Activated naive CD8-positive, alpha-beta T cell treated with anti-CD3 and anti-CD28 coated beads for 36 hours (primary cell): Measurements from ENCODE around the gene SRGAP2C. TPM values are rescaled to one million over a fixed set of nuclear protein-coding genes. Genes with fewer than 3 reads are reported as not detected.
"Not testable (repeated sequence)": the region's sequence is repeated elsewhere in the genome, so short reads cannot be mapped to it uniquely, and the experiment has no call there.

Experiments
- DNase-seq: peaks from one replicate; pipeline ENCODE4 v3.0.0; 2021
- H3K27ac Mint-ChIP-seq: one replicate; pipeline ENCODE4 v1.8.0; 2022; ENCODE audit warnings: mild to moderate bottlenecking, moderate library complexity, mixed read lengths
- H3K27me3 Mint-ChIP-seq: one replicate; pipeline ENCODE4 v1.8.0; 2022; ENCODE audit warnings: mild to moderate bottlenecking, mixed read lengths
- H3K36me3 Mint-ChIP-seq: one replicate; pipeline ENCODE4 v1.8.0; 2021; ENCODE audit warnings: mild to moderate bottlenecking, mixed read lengths
- H3K4me1 Mint-ChIP-seq: one replicate; pipeline ENCODE4 v1.8.0; 2021; ENCODE audit warnings: mixed read lengths
- H3K4me3 Mint-ChIP-seq: one replicate; pipeline ENCODE4 v1.8.0; 2022; ENCODE audit warnings: mild to moderate bottlenecking, moderate library complexity, mixed read lengths
- H3K9me3 Mint-ChIP-seq: one replicate; pipeline ENCODE4 v1.8.0; 2022; ENCODE audit warnings: mixed read lengths
- total RNA-seq, 2 experiments: library from RNA; stranded (reverse); gene quantifications; one replicate each; pipeline ENCODE4 v1.2.3, GENCODE V29; 2021

SRGAP2C gene
- total RNA-seq, 2 experiments from 2014 or later, result 14.6 to 19.1 TPM

DNA sequence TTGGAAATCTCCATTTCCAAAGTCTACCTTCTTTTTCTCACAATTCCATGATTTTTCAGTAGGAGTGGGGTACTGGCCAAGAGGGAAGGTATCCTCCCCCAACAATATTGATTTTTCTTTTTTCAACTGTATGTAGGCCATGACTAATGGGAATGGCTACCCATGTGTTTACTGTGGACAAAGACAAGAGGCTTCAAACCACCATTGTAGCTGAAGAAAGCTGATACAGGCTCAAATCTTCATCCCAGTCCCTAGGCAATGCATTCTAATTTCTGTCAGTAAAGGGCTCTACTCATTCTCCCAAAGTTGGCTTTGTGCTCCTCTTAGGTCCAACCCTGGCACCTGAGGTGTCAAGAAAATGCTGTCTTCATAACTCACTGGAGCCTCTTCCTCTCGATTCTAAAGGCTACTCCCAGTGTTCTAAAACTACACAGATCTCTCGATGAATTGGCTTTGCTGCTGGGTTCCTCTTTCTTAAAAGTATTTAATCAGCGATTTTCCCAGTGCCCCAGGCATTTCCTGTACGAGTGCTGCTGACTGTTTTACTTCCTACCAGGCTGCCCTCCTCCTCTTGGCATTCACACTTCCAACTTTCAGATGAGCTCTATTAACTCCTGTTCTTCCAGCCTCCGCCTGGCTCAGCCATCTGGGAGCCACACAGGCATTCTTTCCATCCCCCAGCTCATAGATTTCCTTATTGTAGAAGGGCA lies 171.1 kb downstream of the SRGAP2C start:
- DNase-seq, H3K9me3 Mint-ChIP-seq, H3K36me3 Mint-ChIP-seq, H3K4me3 Mint-ChIP-seq, H3K27me3 Mint-ChIP-seq, H3K27ac Mint-ChIP-seq, H3K4me1 Mint-ChIP-seq: not testable (repeated sequence)

DNA sequence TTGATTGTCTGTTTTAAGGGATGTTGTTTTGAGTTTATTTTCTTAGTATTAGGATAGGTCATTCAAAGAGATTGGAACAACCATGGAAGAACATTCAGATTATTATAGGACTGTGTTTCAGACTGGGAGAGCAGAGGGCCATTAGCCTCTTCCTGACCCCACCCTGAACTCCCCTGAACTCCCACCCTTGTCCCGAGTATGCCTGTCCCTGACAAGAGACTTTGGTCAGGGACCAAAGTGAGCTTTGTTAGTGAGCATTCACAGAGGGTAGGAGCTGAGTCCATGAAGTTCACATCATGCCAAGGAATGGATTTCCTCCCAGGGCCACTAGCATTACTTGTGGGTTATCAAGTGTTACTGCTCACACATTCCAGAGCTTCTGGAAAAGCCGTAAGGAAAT lies 172.0 kb downstream of the SRGAP2C start:
- H3K27me3 Mint-ChIP-seq, H3K9me3 Mint-ChIP-seq, DNase-seq, H3K27ac Mint-ChIP-seq, H3K4me1 Mint-ChIP-seq, H3K4me3 Mint-ChIP-seq, H3K36me3 Mint-ChIP-seq: not testable (repeated sequence)

DNA sequence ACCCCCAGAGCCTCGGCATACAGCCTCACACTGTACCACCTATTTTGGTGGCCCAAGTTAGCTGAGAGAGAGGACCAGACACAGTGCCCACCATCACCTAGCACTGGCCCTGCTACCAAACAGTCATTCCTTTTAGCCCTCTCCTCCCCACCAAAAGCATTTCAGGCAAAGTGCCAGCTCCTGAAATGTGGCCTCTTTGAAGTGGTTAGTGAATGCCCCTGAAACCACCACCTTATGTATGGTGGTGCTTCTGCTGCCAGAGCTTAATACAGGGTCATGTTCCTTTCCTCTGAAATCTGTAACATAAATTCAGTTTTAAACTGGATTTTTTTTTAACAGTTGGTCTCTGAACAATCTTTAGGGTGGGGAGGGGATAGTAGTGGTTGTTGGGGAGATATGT lies 175.8 kb downstream of the SRGAP2C start:
- not testable (repeated sequence) for H3K27ac Mint-ChIP-seq, H3K36me3 Mint-ChIP-seq, H3K9me3 Mint-ChIP-seq, H3K4me1 Mint-ChIP-seq, H3K27me3 Mint-ChIP-seq, H3K4me3 Mint-ChIP-seq, DNase-seq

DNA sequence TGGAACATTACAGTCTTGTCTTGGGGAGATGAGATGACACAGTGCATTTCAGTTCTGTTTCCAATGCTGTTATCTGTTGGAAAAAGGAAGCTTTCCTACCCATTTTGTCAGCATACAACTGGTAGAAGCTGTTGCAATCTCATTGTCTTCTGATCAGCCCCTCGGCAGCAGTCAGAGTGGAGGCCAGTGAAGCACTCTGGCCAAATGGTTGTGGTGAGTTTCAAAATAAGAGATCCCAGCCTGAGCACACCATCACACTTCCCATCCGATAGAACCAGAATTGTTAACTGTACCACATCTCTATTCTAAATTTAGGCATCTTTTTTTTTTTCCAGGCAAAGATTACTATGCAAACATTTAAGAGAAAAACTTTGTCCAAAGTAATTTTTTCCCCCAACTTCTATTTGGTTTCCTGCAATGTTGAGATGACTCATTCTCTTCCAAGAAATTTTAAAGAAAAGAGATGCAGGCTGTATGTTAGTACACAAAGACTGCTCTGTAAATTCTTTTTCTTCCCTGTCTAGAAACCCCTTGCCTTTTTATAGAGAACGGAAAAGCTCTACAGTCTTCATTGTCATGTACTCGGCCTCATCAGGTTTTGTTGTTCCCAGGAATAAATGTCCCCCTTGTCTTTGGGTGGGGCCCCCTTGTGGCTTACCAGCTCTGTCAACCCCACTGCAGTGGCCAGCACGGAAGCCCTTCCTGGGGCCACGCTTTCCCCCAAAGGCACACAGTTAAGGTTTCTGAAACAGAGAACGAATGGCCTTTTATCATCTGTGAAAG lies 176.9 kb downstream of the SRGAP2C start:
- H3K27ac Mint-ChIP-seq, result peak overlapping the region; percentile 56
- not testable (repeated sequence) for H3K27me3 Mint-ChIP-seq, H3K36me3 Mint-ChIP-seq, H3K4me3 Mint-ChIP-seq, H3K4me1 Mint-ChIP-seq, H3K9me3 Mint-ChIP-seq, DNase-seq

DNA sequence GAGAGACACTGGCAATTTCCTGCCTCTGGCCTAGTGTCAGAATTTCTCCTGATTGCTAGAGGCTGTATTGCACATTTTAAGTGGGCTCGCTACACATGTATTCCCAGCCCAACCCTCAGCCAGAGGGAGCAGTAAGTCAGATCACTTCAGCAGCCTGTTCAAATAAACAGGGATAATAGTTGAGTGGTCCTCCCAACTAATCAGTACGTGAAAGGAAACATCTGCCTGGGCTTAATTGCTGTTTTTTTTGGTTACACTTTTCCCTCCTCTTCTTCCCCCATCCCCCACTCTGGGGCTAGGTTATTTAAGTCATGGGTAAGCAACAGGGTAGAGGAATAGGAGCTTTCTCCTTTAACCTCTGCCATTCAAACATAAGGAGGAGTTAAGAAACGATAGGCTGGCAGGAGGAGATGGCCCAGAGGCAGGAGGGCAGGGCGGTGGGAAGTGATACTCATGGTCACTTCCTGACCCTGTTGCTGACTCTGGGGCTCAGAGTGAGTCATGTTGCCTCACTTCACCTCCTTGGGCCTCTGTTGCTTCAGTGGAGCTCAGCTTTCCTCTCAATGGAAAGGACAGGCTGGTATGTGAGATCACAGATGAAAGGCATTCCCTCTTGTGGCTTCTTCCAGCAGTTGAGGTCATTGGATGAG lies 177.6 kb downstream of the SRGAP2C start:
- not testable (repeated sequence) for H3K9me3 Mint-ChIP-seq, H3K4me3 Mint-ChIP-seq, H3K36me3 Mint-ChIP-seq, H3K4me1 Mint-ChIP-seq, H3K27me3 Mint-ChIP-seq
- H3K27ac Mint-ChIP-seq, result peak overlapping the region; percentile 70
- peak; percentile 5 for DNase-seq

DNA sequence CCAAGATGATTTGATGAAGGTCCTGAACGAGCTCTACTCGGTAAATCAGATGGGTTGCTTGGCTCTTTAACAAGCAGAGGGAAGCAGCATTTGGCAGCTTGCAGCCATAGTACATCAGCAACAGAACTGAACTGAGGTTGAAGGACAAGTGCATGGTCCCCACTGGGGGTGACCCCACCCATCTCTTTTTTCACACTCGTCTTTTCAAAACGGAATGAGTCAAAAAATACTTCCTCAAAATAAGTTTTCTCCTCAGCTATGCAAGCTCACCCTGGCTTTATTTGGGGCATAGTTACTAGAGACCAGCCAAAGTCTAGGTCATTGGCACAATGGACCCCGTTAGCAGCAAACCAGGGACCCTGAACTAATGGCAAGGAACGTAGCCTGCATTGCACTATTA lies 180.5 kb downstream of the SRGAP2C start:
- not testable (repeated sequence) for DNase-seq, H3K4me3 Mint-ChIP-seq, H3K27ac Mint-ChIP-seq, H3K27me3 Mint-ChIP-seq, H3K36me3 Mint-ChIP-seq, H3K4me1 Mint-ChIP-seq, H3K9me3 Mint-ChIP-seq

DNA sequence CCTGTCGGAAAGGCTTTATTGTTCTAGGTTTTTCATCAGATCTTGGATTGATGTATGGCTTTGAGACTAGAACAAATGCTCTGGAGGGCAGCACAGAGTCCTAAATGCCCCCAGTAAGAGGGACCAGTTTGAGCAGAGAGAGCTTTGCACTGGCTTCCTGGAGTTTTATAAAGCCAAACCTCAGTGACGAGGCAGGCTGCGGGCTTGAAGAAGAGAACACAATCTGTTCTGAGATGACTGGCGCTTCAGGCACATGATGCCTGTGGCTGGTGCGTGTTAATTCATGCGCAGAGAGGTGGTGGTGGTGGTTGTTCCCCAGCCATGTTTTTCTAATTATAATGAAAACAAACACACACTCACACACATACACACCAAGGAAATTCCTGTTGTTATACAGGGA lies 180.9 kb downstream of the SRGAP2C start:
- H3K4me3 Mint-ChIP-seq, H3K27me3 Mint-ChIP-seq, H3K9me3 Mint-ChIP-seq, H3K36me3 Mint-ChIP-seq, H3K27ac Mint-ChIP-seq, H3K4me1 Mint-ChIP-seq: not testable (repeated sequence)
- peak; percentile 45 for DNase-seq

DNA sequence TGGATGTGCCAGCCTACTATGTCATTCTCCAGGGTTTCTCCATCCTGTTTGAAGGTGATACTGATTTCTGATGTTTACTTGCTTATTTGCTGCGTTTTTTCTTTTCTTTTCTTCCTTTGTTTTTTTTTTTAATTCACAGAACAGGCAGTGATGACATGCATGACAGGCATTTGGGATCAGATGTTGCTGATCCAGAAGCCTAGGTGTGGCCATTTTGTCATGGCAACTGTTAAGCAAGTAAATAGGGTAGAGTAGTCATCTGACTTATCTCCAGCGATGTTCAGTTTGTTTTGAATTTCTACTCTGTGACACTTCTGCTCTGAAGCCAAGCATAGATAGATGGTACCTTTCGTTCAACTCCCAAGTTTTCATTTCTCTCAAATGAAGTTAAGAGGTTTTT lies 181.4 kb downstream of the SRGAP2C start:
- H3K27ac Mint-ChIP-seq, H3K36me3 Mint-ChIP-seq, H3K27me3 Mint-ChIP-seq, DNase-seq, H3K9me3 Mint-ChIP-seq, H3K4me1 Mint-ChIP-seq, H3K4me3 Mint-ChIP-seq: not testable (repeated sequence)

DNA sequence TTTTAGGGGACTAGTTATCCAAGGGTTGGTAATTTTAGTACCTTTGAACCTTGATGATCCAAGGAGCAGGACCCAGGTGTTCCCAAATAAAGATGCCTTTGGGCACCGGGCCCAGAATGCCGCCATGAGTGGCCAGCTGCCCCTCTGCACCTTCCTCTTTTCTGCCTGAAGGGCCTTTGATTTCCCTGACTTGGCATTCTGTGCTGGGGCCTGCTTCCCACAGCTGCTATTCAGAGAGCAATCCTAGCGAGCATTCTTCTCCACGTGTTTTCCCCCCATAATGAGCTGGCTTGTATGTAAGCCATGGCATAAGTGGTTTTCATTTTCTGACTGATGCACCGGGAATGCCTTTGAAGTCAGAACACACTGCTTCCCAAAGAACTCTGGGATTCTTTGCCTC lies 184.1 kb downstream of the SRGAP2C start:
- not testable (repeated sequence) for H3K36me3 Mint-ChIP-seq, DNase-seq, H3K9me3 Mint-ChIP-seq, H3K4me3 Mint-ChIP-seq, H3K4me1 Mint-ChIP-seq, H3K27me3 Mint-ChIP-seq, H3K27ac Mint-ChIP-seq

DNA sequence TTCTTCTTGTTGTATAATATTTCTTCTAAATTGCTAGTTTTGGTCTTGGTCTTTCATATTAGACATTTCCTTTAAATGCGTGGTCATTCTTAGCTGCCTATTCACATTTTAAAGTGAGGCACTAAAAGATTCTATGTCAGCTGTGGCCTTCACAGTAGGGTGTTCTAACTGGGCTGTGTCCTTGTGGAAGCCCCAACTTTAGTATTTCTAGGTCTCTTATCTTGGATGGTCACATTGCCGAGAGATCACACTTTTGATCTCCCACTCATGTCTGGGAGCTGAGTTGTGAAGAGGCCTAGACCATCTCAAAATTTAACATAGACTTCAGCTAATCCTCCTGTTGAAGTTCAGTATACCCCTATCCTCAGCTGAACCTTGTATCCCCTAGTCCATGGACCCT lies 185.2 kb downstream of the SRGAP2C start:
- not testable (repeated sequence) for H3K4me3 Mint-ChIP-seq

DNA sequence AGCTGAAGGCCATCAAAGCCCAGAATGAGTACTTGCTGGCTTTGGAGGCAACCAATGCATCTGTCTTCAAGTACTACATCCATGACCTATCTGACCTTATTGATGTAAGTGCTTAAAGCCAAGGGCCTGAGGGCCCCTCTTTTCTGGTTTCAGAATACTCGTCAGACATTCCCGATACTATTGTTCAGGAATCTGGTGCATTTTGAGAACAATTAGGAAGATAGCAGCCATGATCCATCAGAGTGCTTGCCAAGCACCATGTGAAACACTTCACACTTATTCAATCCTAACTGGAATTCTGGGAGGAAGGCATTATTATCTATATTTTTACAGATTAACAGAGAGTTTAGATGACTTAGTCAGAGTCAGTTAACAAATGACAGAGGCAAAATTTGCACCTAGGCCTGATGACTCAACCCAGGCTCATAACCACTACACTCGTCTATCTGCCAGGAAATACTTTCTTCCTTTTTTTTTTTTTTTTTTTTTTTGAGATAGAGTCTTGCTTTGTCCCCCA lies 190.1 kb downstream of the SRGAP2C start:
- not testable (repeated sequence) for DNase-seq, H3K27ac Mint-ChIP-seq, H3K4me3 Mint-ChIP-seq, H3K4me1 Mint-ChIP-seq, H3K9me3 Mint-ChIP-seq, H3K27me3 Mint-ChIP-seq, H3K36me3 Mint-ChIP-seq

More for the DNA sequence above, 185.2 kb downstream of the SRGAP2C start:
- not testable (repeated sequence) for H3K27me3 Mint-ChIP-seq, DNase-seq, H3K27ac Mint-ChIP-seq, H3K36me3 Mint-ChIP-seq, H3K4me1 Mint-ChIP-seq, H3K9me3 Mint-ChIP-seq

DNA sequence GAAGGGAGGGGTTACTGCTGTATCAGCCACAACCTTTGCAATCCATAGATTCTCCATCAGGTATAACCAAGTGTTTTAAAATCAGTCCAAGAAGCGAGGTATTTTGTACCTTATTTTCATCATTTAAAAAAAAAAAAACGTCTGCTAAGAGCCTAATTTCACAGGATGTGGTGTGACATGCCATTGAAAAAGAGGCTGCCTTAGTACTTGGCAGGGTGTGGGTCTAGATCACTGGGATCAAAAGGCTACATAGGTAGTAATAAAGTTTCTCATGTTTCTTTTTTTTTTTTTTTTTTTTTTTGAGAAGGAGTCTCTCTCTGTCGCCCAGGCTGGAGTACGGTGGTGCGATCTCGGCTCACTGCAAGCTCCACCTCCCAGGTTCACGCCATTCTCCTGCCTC lies 192.2 kb downstream of the SRGAP2C start:
- not testable (repeated sequence) for H3K9me3 Mint-ChIP-seq, H3K27me3 Mint-ChIP-seq, H3K36me3 Mint-ChIP-seq

DNA sequence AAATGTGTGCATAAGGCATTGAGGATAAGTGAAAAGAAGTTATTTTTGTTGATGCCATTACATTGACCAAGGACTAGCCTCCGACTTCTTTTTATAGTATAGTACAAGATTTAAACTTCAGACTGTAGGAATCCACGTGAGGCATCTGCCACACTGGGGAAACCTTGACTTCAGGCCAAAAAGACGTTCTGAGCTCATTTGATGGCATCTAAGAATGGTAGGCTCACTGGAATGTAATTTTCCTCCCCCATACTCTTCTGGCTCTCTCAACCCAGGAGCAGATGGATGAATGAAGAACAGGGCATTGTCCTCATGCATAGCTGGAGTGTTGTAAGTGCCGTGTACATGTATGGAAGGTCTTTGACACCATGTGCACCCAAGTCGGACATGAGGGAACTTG lies 194.0 kb downstream of the SRGAP2C start:
- not testable (repeated sequence) for H3K27ac Mint-ChIP-seq, H3K4me1 Mint-ChIP-seq, H3K36me3 Mint-ChIP-seq, H3K9me3 Mint-ChIP-seq, DNase-seq, H3K4me3 Mint-ChIP-seq, H3K27me3 Mint-ChIP-seq

More for the DNA sequence above, 192.2 kb downstream of the SRGAP2C start:
- not testable (repeated sequence) for DNase-seq, H3K27ac Mint-ChIP-seq, H3K4me1 Mint-ChIP-seq, H3K4me3 Mint-ChIP-seq

DNA sequence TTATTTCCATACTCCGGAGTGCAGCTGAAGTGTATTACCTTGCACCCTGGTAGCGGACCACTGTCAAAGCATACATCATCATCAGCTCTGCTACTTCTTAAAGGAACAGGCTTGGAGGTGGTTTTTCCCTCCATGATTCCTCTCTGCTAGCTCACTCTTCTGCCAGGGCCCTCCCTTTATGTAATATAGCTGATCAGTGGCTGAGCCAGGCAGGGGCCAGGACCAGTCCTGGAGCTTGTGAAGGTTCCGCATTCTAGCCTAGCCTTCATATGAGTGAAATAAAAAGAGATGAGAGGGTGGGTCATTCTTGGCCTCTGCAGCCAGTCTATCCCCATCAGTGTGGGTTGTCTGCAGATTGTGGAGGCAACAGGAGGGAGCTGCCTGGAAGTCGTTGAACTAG lies 200.0 kb downstream of the SRGAP2C start:
- not testable (repeated sequence) for DNase-seq, H3K27ac Mint-ChIP-seq, H3K4me3 Mint-ChIP-seq, H3K4me1 Mint-ChIP-seq, H3K9me3 Mint-ChIP-seq, H3K27me3 Mint-ChIP-seq, H3K36me3 Mint-ChIP-seq

DNA sequence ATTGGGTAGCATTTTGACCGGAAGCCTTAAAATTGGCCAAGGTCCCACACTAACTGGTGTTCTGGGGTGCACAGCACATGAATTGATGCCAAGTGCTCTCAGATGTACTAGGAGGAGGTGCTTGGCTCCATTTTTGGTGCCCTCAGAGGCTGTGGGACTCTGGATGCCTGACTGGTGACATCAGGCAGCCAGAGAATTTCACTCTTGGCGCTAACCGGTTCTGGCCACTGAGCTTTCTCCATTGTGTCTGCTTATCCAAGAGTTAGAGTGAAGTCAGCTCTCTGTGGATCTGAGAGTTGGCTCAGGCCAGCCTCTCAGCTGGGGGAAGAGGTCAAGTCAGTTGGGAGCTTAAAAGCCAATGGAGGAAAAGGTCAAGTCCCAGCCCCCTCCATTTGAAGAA lies 200.4 kb downstream of the SRGAP2C start:
- H3K27me3 Mint-ChIP-seq, H3K9me3 Mint-ChIP-seq, H3K4me1 Mint-ChIP-seq, H3K27ac Mint-ChIP-seq, H3K4me3 Mint-ChIP-seq, DNase-seq, H3K36me3 Mint-ChIP-seq: not testable (repeated sequence)
